RWPE2 (cell line): Measurements from ENCODE around the gene SUN2.

Source experiments
- ATAC-seq: fragments of 200-7000 bp; cut with Tn5 transposase; 3 replicates; pipeline ENCODE4 v1.9.1; 2021; ENCODE audit warnings: low read depth
- DNase-seq: peaks from one replicate; pipeline ENCODE4 v3.0.0-alpha.2; 2020; ENCODE audit warnings: low spot score
- H3K27ac ChIP-seq: fragments of 450-650 bp; 2 replicates; pipeline ENCODE4 v1.5.1; 2017; ENCODE audit warnings: mild to moderate bottlenecking; ENCODE audit not compliant: poor library complexity, severe bottlenecking
- H3K27me3 ChIP-seq: fragments of 250-450 bp; sonication (Bioruptor Pico); 2 replicates; pipeline ENCODE4 v1.5.1; 2021; ENCODE audit warnings: mild to moderate bottlenecking, moderate library complexity; ENCODE audit not compliant: insufficient read depth, poor library complexity, severe bottlenecking
- H3K36me3 ChIP-seq: fragments of 250-450 bp; sonication (Bioruptor Pico); 2 replicates; pipeline ENCODE4 v1.5.1; 2020; ENCODE audit warnings: low read depth, mild to moderate bottlenecking, moderate library complexity
- H3K4me1 ChIP-seq: fragments of 250-450 bp; sonication (Bioruptor Pico); 2 replicates; pipeline ENCODE4 v1.5.1; 2021; ENCODE audit warnings: mild to moderate bottlenecking, moderate library complexity; ENCODE audit not compliant: insufficient read depth, poor library complexity, severe bottlenecking
- H3K4me3 ChIP-seq: fragments of 250-450 bp; sonication (Bioruptor Pico); 2 replicates; pipeline ENCODE4 v1.5.1; 2021; ENCODE audit warnings: mild to moderate bottlenecking, moderate library complexity; ENCODE audit not compliant: severe bottlenecking
- H3K9me3 ChIP-seq: fragments of 250-450 bp; sonication (Bioruptor Pico); 2 replicates; pipeline ENCODE4 v1.5.1; 2021; ENCODE audit warnings: mild to moderate bottlenecking, moderate library complexity; ENCODE audit not compliant: severe bottlenecking
- CTCF ChIP-seq: fragments of 450-650 bp; IDR thresholded peaks from one replicate; pipeline ENCODE4 v1.5.1; 2017; ENCODE audit warnings: mild to moderate bottlenecking, moderate library complexity; ENCODE audit not compliant: poor library complexity, severe bottlenecking

SUN2 gene

GRCh38 chr22:38689651-38690050, 66.1 kb downstream of the SUN2 start:
- DNase-seq: no peak
- peaks cover 85% of the 10 kb centered on the region for H3K36me3 ChIP-seq
- no peak for TF ChIP-seq CTCF

GRCh38 chr22:38685761-38686160, 70.0 kb downstream of the SUN2 start:
- peaks cover 70% of the 10 kb centered on the region for H3K36me3 ChIP-seq
- TF ChIP-seq CTCF: no peak
- no peak overlapping the region for H3K4me3 ChIP-seq
- no peak overlapping the region for H3K27ac ChIP-seq
- no peak for ATAC-seq
- no peak for DNase-seq
- H3K27me3 ChIP-seq: no peaks in the 10 kb centered on the region
- H3K4me1 ChIP-seq: peaks cover 3% of the 10 kb centered on the region
- no peaks in the 10 kb centered on the region for H3K9me3 ChIP-seq

More at GRCh38 chr22:38689651-38690050, 66.1 kb downstream of the SUN2 start:
- Histone ChIP-seq H3K27ac (no peak overlapping the region), H3K4me3 (no peak overlapping the region), H3K9me3 (no peaks in the 10 kb centered on the region), H3K4me1 (no peaks in the 10 kb centered on the region), H3K27me3 (no peaks in the 10 kb centered on the region)
- ATAC-seq: no peak

- ATAC-seq (no peak), DNase-seq (no peak)
- H3K4me1 ChIP-seq: peaks cover 7% of the 10 kb centered on the region
- peaks cover 61% of the 10 kb centered on the region for H3K36me3 ChIP-seq
- H3K27ac ChIP-seq: no peak overlapping the region
- H3K9me3 ChIP-seq: no peaks in the 10 kb centered on the region
- no peaks in the 10 kb centered on the region for H3K27me3 ChIP-seq
- TF ChIP-seq CTCF: no peak
- no peak overlapping the region for H3K4me3 ChIP-seq
Observed at GRCh38 chr22:38684895-38685294, 70.9 kb downstream of the SUN2 start.
